K562 (cell line): ENCODE measurements around the gene ACTRT2. TPM values are rescaled to one million over a fixed set of nuclear protein-coding genes. Genes with fewer than 3 reads are reported as not detected.

ENCODE experiments used
- ATAC-seq: fragments of 200-7000 bp; cut with Tn5 transposase; 3 replicates; pipeline ENCODE4 v1.9.1; 2020; ENCODE audit warnings: moderate library complexity
- BruUV-seq: library from RNA; stranded (reverse); fragments of 400-500 nt; replicated peaks from 2 replicates; lab custom pipeline; 2021; lab: Mats Ljungman, UMichigan
- CTCF ChIA-PET: fragments of 300-600 bp; formaldehyde crosslinking; extraction: SDS; loops from one replicate; lab custom pipeline; 2021; ENCODE audit warnings: low intra/inter-chr PET ratio; lab: Yijun Ruan, JAX
- POLR2A ChIA-PET: fragments of 300-600, 350-650 bp; sonication (Branson Sonifier 250); formaldehyde crosslinking; extraction: SDS; loops from one replicate; lab custom pipeline; 2021; ENCODE audit warnings: antibody characterized with exemption, inconsistent platforms; lab: Yijun Ruan, JAX
- DNase-seq, 4 experiments: peaks; one replicate each; pipeline versions ENCODE4 v3.0.0 to v3.0.0-alpha.2; 2011 to 2018; ENCODE audit warnings: low spot score in 3 of 4, mixed read lengths in 3 of 4; ENCODE audit errors: extremely low read depth in 1 of 4
- FAIRE-seq: peaks from 2 replicates; lab custom pipeline; 2011; peaks lifted over from hg19 to GRCh38; lab: Jason Lieb, UNC
- H2AFZ ChIP-seq: 2 replicates; pipeline ENCODE4 v1.6.0; 2011; ENCODE audit warnings: low read depth, low read length, control low read depth, inconsistent platforms
- H3K27ac ChIP-seq: fragments of 200-600 bp; 3 replicates; pipeline ENCODE4 v1.8.0; 2011; ENCODE audit warnings: low read depth, mild to moderate bottlenecking, control low read depth, inconsistent platforms, low read length, moderate library complexity, mixed read lengths; ENCODE audit errors: extremely low read depth
- H3K27me3 ChIP-seq, 2 experiments: fragments of 300-600 bp in 1 of 2; 2 replicates in 1 of 2; 3 replicates in 1 of 2; pipeline versions ENCODE4 v1.6.0 to v1.8.0; 2011; ENCODE audit warnings: inconsistent platforms in 2 of 2, low read length in 2 of 2, mild to moderate bottlenecking in 1 of 2, mixed read lengths in 1 of 2, moderate library complexity in 1 of 2; ENCODE audit not compliant: control insufficient read depth in 2 of 2, insufficient read depth in 2 of 2
- H3K36me3 ChIP-seq: fragments of 300-600 bp; 3 replicates; pipeline ENCODE4 v1.8.0; 2011; ENCODE audit warnings: mild to moderate bottlenecking, low read length, inconsistent platforms; ENCODE audit not compliant: control insufficient read depth, insufficient read depth
- H3K4me1 ChIP-seq, 2 experiments: fragments of 200-600 bp in 1 of 2; replicated peaks in 1 of 2; 2 replicates in 1 of 2; 3 replicates in 1 of 2; pipeline versions ENCODE4 v1.5.1 to v1.8.0; 2011; ENCODE audit warnings: inconsistent platforms in 2 of 2, low read length in 2 of 2, mild to moderate bottlenecking in 1 of 2, mixed read lengths in 1 of 2, moderate library complexity in 1 of 2; ENCODE audit not compliant: control insufficient read depth in 2 of 2, insufficient read depth in 2 of 2
- H3K4me2 ChIP-seq: 2 replicates; pipeline ENCODE4 v1.6.1; 2011; ENCODE audit warnings: low read length, control low read depth, inconsistent platforms, mixed read lengths; ENCODE audit not compliant: insufficient read depth
- H3K4me3 ChIP-seq: fragments of 200-600 bp; sonication (generic), shearing (Covaris generic); 2 replicates; pipeline ENCODE4 v1.5.1; 2016; ENCODE audit warnings: control low read depth, inconsistent platforms
- H3K79me2 ChIP-seq: fragments of 200-600 bp; 3 replicates; pipeline ENCODE4 v1.8.0; 2011; ENCODE audit warnings: low read length, inconsistent platforms; ENCODE audit not compliant: control insufficient read depth, insufficient read depth
- H3K9ac ChIP-seq, 2 experiments: 2 replicates each; pipeline versions ENCODE4 v1.6.0 to v1.6.1; 2011; ENCODE audit warnings: low read depth in 2 of 2, low read length in 2 of 2, control low read depth in 1 of 2, inconsistent platforms in 1 of 2, mild to moderate bottlenecking in 1 of 2, mixed read lengths in 1 of 2; ENCODE audit not compliant: insufficient read depth in 1 of 2
- H3K9me1 ChIP-seq: one replicate; pipeline ENCODE4 v1.6.0; 2011; ENCODE audit warnings: inconsistent platforms, mild to moderate bottlenecking, low read length, moderate library complexity; ENCODE audit not compliant: control insufficient read depth, insufficient read depth
- H3K9me3 ChIP-seq: replicated peaks from 2 replicates; pipeline ENCODE4 v1.5.1; 2011; ENCODE audit warnings: low read depth, low read length, inconsistent platforms; ENCODE audit not compliant: control insufficient read depth, insufficient read depth
- H4K20me1 ChIP-seq: replicated peaks from 2 replicates; pipeline ENCODE4 v1.6.1; 2011; ENCODE audit warnings: low read length, inconsistent platforms, mixed read lengths; ENCODE audit not compliant: control insufficient read depth, insufficient read depth
- NCOR1 ChIP-seq: fragments of 450-650 bp; IDR thresholded peaks from 2 replicates; pipeline ENCODE4 v1.6.1; 2016; ENCODE audit warnings: mild to moderate bottlenecking, moderate library complexity
- POLR2A ChIP-seq: fragments of 450-650 bp; conservative IDR thresholded peaks from 2 replicates; pipeline ENCODE4 v1.6.1; 2016
- ZNF175 ChIP-seq: fragments of 200-800 bp; sonication (Bioruptor generic); IDR thresholded peaks from 2 replicates; pipeline ENCODE4 v1.6.1; 2016; ENCODE audit warnings: low read depth, mild to moderate bottlenecking, missing genetic modification characterization, missing compliant biosample characterization
- ZNF197 ChIP-seq: fragments of 200-800 bp; sonication (Bioruptor generic); IDR thresholded peaks from 2 replicates; pipeline ENCODE4 v1.6.1; 2016; ENCODE audit warnings: low read depth, missing genetic modification characterization, missing compliant biosample characterization
- ZNF3 ChIP-seq: fragments of 250-450 bp; sonication (Bioruptor Pico); IDR thresholded peaks from 2 replicates; pipeline ENCODE4 v1.5.0; 2021; ENCODE audit warnings: mild to moderate bottlenecking, moderate library complexity
- ZNF431 ChIP-seq: sonication (generic); formaldehyde crosslinking; IDR thresholded peaks from 2 replicates; pipeline ENCODE4 v1.8.0; 2022; ENCODE audit warnings: mild to moderate bottlenecking, missing genetic modification reagents
- whole genome bisulfite sequencing: fragments of 100-300 bp; shearing (Covaris generic); methylation state at CpG from one replicate; pipeline ENCODE4 v1.1.6; 2016; ENCODE audit warnings: low coverage, mixed read lengths; ENCODE audit not compliant: insufficient coverage; ENCODE audit errors: missing lambda C conversion rate; 5-methylcytosine and 5-hydroxymethylcytosine counted together
- in situ Hi-C: fragments of 300-500 bp; cut with MboI; formaldehyde crosslinking; loops from 4 replicates; pipeline ENCODE4 v1.15.0; 2018; ENCODE audit warnings: inconsistent platforms, mixed read lengths
- intact Hi-C: fragments of 100-400 bp; cut with micrococcal nuclease; formaldehyde crosslinking; loops from 2 replicates; pipeline ENCODE4 v1.14.2; 2022
- polyA plus RNA-seq, 8 experiments: library from polyadenylated mRNA; depleted of rRNA in 4 of 8; stranded (reverse) in 5 of 8; unstranded in 3 of 8; fragments of >200 nt; fragmentation: Nextera tagmentation in 2 of 8; fragmentation: Illumina TruSeq in 1 of 8; extraction: Ambion mirVana in 2 of 8; extraction: Trizol in 1 of 8; gene quantifications; 2 replicates each; pipeline versions ENCODE4 v1.2.1 to v1.2.3, GENCODE V29; 2011 to 2014; ENCODE audit warnings: inconsistent platforms in 1 of 8, missing spikeins in 1 of 8
- total RNA-seq, 7 experiments: library from RNA; depleted of rRNA in 6 of 7; stranded (reverse); fragments of >200 nt in 6 of 7; fragmentation: Illumina TruSeq in 2 of 7; extraction: Trizol in 2 of 7; gene quantifications; 2 replicates each; pipeline versions ENCODE4 v1.2.1 to v1.2.3, GENCODE V29; 2011 to 2021; ENCODE audit warnings: low replicate concordance in 1 of 7
- TF ChIP-seq, protein P1 (sequence below): fragments of 250-450 bp; sonication (Bioruptor Pico); IDR thresholded peaks from 2 replicates; pipeline ENCODE4 v1.6.1; 2021; ENCODE audit warnings: mild to moderate bottlenecking

ACTRT2 gene
- total and polyA plus RNA-seq, 9 of the 15 experiments (the other 6 are each of a cell fraction or from before 2014, with no cell fraction given), result not detected

- no peaks in the 10 kb centered on the region for H3K9me1 ChIP-seq
- 0 out of 5 replicates have a peak, but pooled peaks cover 0 to 8% of the 10 kb centered on the region in 2 experiments for H3K4me1 ChIP-seq
- no peak overlapping the region for H3K4me3 ChIP-seq
- H3K4me2 ChIP-seq, result no peak overlapping the region
- POLR2A ChIA-PET, result no interaction called here
- in situ Hi-C loops (no loop called here), intact Hi-C loops (no loop called here)
- TF ChIP-seq ZNF3 (no peak), POLR2A (no peak), NCOR1 (no peak), ZNF197 (CRISPR knock-in tag) (no peak), ZNF431 (CRISPR knock-in tag) (no peak), ZNF175 (CRISPR knock-in tag) (no peak)
- TF ChIP-seq, protein P1, sequence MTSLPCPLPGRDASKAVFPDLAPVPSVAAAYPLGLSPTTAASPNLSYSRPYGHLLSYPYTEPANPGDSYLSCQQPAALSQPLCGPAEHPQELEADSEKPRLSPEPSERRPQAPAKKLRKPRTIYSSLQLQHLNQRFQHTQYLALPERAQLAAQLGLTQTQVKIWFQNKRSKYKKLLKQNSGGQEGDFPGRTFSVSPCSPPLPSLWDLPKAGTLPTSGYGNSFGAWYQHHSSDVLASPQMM (CRISPR knock-in tag), result no peak
- H3K79me2 ChIP-seq, result no peaks in the 10 kb centered on the region
- H2AFZ ChIP-seq, result no peak overlapping the region
- DNase-seq (no peak), FAIRE-seq (no peak), ATAC-seq (no peak)
- WGBS, result under 1% methylated on average over 13 of the region's 16 CpGs
- H4K20me1 ChIP-seq, result 0 out of 2 replicates have a peak, but pooled peaks cover 4% of the 10 kb centered on the region
- no peaks in the 10 kb centered on the region for H3K36me3 ChIP-seq
- no TSS peak for BruUV-seq
- H3K27ac ChIP-seq, result no peak overlapping the region
- CTCF ChIA-PET, result interaction anchor here (0.6 kb wide), 1 partner anchor 740 kb away, joined by 3 read pairs; no protein-coding TSS in a partner anchor
- H3K9me3 ChIP-seq, result no peaks in the 10 kb centered on the region
- no peak overlapping the region for H3K9ac ChIP-seq
- H3K27me3 ChIP-seq, result peaks cover 11 to 62% of the 10 kb centered on the region in 2 experiments; a peak in 3 of 5 replicates
Observed at GRCh38 chr1:3018576-3018975, 2.7 kb upstream of the ACTRT2 start.
